HFFc6 (cell line): ENCODE measurements around the gene BACE2. TPM values are rescaled to one million over a fixed set of nuclear protein-coding genes. Genes with fewer than 3 reads are reported as not detected.

Experiments used
- DNase-seq: peaks from one replicate; pipeline ENCODE4 v3.0.0-alpha.2; 2018
- H3K27ac Mint-ChIP-seq: 2 replicates; pipeline ENCODE4 v1.8.0; 2020; ENCODE audit warnings: mild to moderate bottlenecking, mixed read lengths
- H3K27me3 Mint-ChIP-seq: 2 replicates; pipeline ENCODE4 v1.8.0; 2021; ENCODE audit warnings: mild to moderate bottlenecking, moderate library complexity, mixed read lengths; ENCODE audit not compliant: insufficient read depth
- H3K36me3 Mint-ChIP-seq: 2 replicates; pipeline ENCODE4 v1.8.0; 2021; ENCODE audit warnings: low read depth, mixed read lengths
- H3K4me1 Mint-ChIP-seq: 2 replicates; pipeline ENCODE4 v1.8.0; 2020; ENCODE audit warnings: low read depth, mixed read lengths
- H3K4me3 Mint-ChIP-seq: 2 replicates; pipeline ENCODE4 v1.8.0; 2020; ENCODE audit warnings: mild to moderate bottlenecking, moderate library complexity, mixed read lengths
- H3K9me3 Mint-ChIP-seq: 2 replicates; pipeline ENCODE4 v1.8.0; 2020; ENCODE audit warnings: mild to moderate bottlenecking, mixed read lengths
- CTCF ChIP-seq: fragments of 200-600 bp; sonication (generic); IDR thresholded peaks from 2 replicates; pipeline ENCODE4 v1.5.0; 2021; ENCODE audit warnings: antibody characterized with exemption, mild to moderate bottlenecking
- total RNA-seq, 6 experiments: library from RNA; stranded (reverse); fragmentation: NEBNext Ultra II Directional; extraction: Animal tissue kit (Norgen Biotek cat#: 25700); gene quantifications; 2 replicates in 1 of 6; 3 replicates in 5 of 6; pipeline ENCODE4 v1.2.3, GENCODE V29; 2021

BACE2 gene
- total RNA-seq, 6 experiments from 2014 or later, result 2.8 to 13.2 (median 3.8) TPM

- H3K9me3 Mint-ChIP-seq, result peaks cover 17% of the 10 kb centered on the region; the same call in 1 of the 2 replicates
- no peak overlapping the region for H3K27ac Mint-ChIP-seq
- H3K27me3 Mint-ChIP-seq, result peaks cover 6% of the 10 kb centered on the region; the same call in 1 of the 2 replicates
- DNase-seq, result no peak
- no peaks in the 10 kb centered on the region for H3K36me3 Mint-ChIP-seq
- H3K4me1 Mint-ChIP-seq, result no peaks in the 10 kb centered on the region
- no peak for TF ChIP-seq CTCF
- H3K4me3 Mint-ChIP-seq, result no peak overlapping the region
Observed at GRCh38 chr21:41148798-41149197, 19.2 kb upstream of the BACE2 start.

GRCh38 chr21:41149199-41149598 is 18.8 kb upstream of the BACE2 start:
- Mint-ChIP-seq H3K27me3 (peaks cover 8% of the 10 kb centered on the region; the same call in 1 of the 2 replicates), H3K4me1 (no peaks in the 10 kb centered on the region), H3K9me3 (peaks cover 19% of the 10 kb centered on the region; the same call in 1 of the 2 replicates), H3K36me3 (no peaks in the 10 kb centered on the region), H3K4me3 (no peak overlapping the region), H3K27ac (no peak overlapping the region)
- no peak for DNase-seq
- TF ChIP-seq CTCF, result no peak

GRCh38 chr21:41152147-41152546 is 15.8 kb upstream of the BACE2 start:
- H3K4me3 Mint-ChIP-seq, result no peak overlapping the region
- TF ChIP-seq CTCF, result no peak
- no peaks in the 10 kb centered on the region for H3K36me3 Mint-ChIP-seq
- no peak overlapping the region for H3K27ac Mint-ChIP-seq
- peaks cover 14% of the 10 kb centered on the region; the same call in 1 of the 2 replicates for H3K9me3 Mint-ChIP-seq
- DNase-seq, result no peak
- H3K4me1 Mint-ChIP-seq, result no peaks in the 10 kb centered on the region
- H3K27me3 Mint-ChIP-seq, result peaks cover 9% of the 10 kb centered on the region; the same call in 1 of the 2 replicates

GRCh38 chr21:41153443-41153842 is 14.5 kb upstream of the BACE2 start:
- Mint-ChIP-seq H3K27me3 (peaks cover 11% of the 10 kb centered on the region), H3K4me1 (no peaks in the 10 kb centered on the region), H3K9me3 (peaks cover 14% of the 10 kb centered on the region), H3K4me3 (no peak overlapping the region), H3K36me3 (no peaks in the 10 kb centered on the region), H3K27ac (no peak overlapping the region)
- no peak for TF ChIP-seq CTCF
- DNase-seq, result no peak

- no peak for TF ChIP-seq CTCF
Observed at GRCh38 chr21:41156142-41156541, 11.8 kb upstream of the BACE2 start.

GRCh38 chr21:41158026-41158425 is 9.9 kb upstream of the BACE2 start:
- Mint-ChIP-seq H3K4me3 (no peak overlapping the region), H3K27me3 (peaks cover 22% of the 10 kb centered on the region), H3K36me3 (no peaks in the 10 kb centered on the region), H3K27ac (no peak overlapping the region), H3K4me1 (no peaks in the 10 kb centered on the region), H3K9me3 (peaks cover 16% of the 10 kb centered on the region)
- no peak for DNase-seq
- TF ChIP-seq CTCF, result no peak

More at GRCh38 chr21:41156142-41156541, 11.8 kb upstream of the BACE2 start:
- Mint-ChIP-seq H3K4me3 (no peak overlapping the region), H3K27ac (no peak overlapping the region), H3K4me1 (no peaks in the 10 kb centered on the region), H3K27me3 (peaks cover 21% of the 10 kb centered on the region), H3K9me3 (peaks cover 16% of the 10 kb centered on the region), H3K36me3 (no peaks in the 10 kb centered on the region)
- no peak for DNase-seq
